HepG2 (cell line): Measurements from ENCODE around the gene SKIDA1. TPM values are rescaled to one million over a fixed set of nuclear protein-coding genes. Genes with fewer than 3 reads are reported as not detected.

Experiments used
- ARID5B ChIP-seq: IDR thresholded peaks from 2 replicates; pipeline ENCODE4 v1.4.0; 2020; ENCODE audit warnings: mild to moderate bottlenecking, missing genetic modification reagents
- ELF3 ChIP-seq: IDR thresholded peaks from 2 replicates; pipeline ENCODE4 v1.6.1; 2016; ENCODE audit warnings: missing genetic modification reagents, missing compliant biosample characterization
- ERF ChIP-seq: IDR thresholded peaks from 2 replicates; pipeline ENCODE4 v1.6.1; 2018; ENCODE audit warnings: missing biosample characterization, missing genetic modification reagents
- HIC2 ChIP-seq: sonication (generic); formaldehyde crosslinking; IDR thresholded peaks from 2 replicates; pipeline ENCODE4 v1.9.0; 2022; ENCODE audit warnings: low read depth, missing genetic modification reagents
- HNF1A ChIP-seq, 2 experiments: sonication (generic) in 1 of 2; formaldehyde crosslinking in 1 of 2; IDR thresholded peaks; 2 replicates each; pipeline versions ENCODE4 v1.4.0 to v1.6.1; 2016 to 2020; ENCODE audit warnings: borderline replicate concordance in 1 of 2, low read depth in 1 of 2, mild to moderate bottlenecking in 1 of 2, missing genetic modification reagents in 1 of 2
- IRF1 ChIP-seq: sonication (generic); formaldehyde crosslinking; IDR thresholded peaks from 2 replicates; pipeline ENCODE4 v1.4.0; 2020; ENCODE audit warnings: low read depth, mild to moderate bottlenecking, missing genetic modification reagents
- MIER3 ChIP-seq: IDR thresholded peaks from 2 replicates; pipeline ENCODE4 v1.6.1; 2016; ENCODE audit warnings: missing compliant biosample characterization, borderline replicate concordance
- MLXIP ChIP-seq: sonication (generic); formaldehyde crosslinking; IDR thresholded peaks from 2 replicates; pipeline ENCODE4 v1.9.0; 2021; ENCODE audit warnings: missing genetic modification reagents, borderline replicate concordance
- NCOA1 ChIP-seq: sonication (generic); formaldehyde crosslinking; IDR thresholded peaks from 2 replicates; pipeline ENCODE4 v1.9.0; 2021; ENCODE audit warnings: missing genetic modification reagents
- NFYC ChIP-seq: IDR thresholded peaks from 2 replicates; pipeline ENCODE4 v1.6.1; 2016; ENCODE audit warnings: missing genetic modification reagents, missing compliant biosample characterization
- NRL ChIP-seq: sonication (generic); formaldehyde crosslinking; IDR thresholded peaks from 2 replicates; pipeline ENCODE4 v1.5.0; 2020; ENCODE audit warnings: missing genetic modification reagents, mild to moderate bottlenecking, moderate library complexity, borderline replicate concordance
- ZNF776 ChIP-seq: sonication (generic); formaldehyde crosslinking; IDR thresholded peaks from 2 replicates; pipeline ENCODE4 v1.4.0; 2020; ENCODE audit warnings: mild to moderate bottlenecking, missing genetic modification reagents
- polyA plus RNA-seq, 8 experiments: library from polyadenylated mRNA; depleted of rRNA in 3 of 8; stranded (reverse) in 7 of 8; unstranded in 1 of 8; fragments of >200 nt; fragmentation: Illumina TruSeq in 4 of 8; extraction: Trizol in 4 of 8; gene quantifications; 2 replicates each; pipeline versions ENCODE4 v1.2.1 to v1.2.3, GENCODE V29; 2011 to 2016; ENCODE audit warnings: low read depth in 4 of 8, missing spikeins in 1 of 8, mixed read lengths in 1 of 8; ENCODE audit not compliant: insufficient read depth in 1 of 8
- total RNA-seq, 5 experiments: library from RNA; depleted of rRNA; stranded (reverse); fragments of >200 nt; fragmentation: Illumina TruSeq; extraction: Trizol; gene quantifications; 2 replicates each; pipeline ENCODE4 v1.2.3, GENCODE V29; 2016; ENCODE audit warnings: low read depth in 1 of 5

SKIDA1 gene
- total and polyA plus RNA-seq, 2 of the 13 experiments (the other 11 are each of a cell fraction or from before 2014, with no cell fraction given), result 0.73 to 1.5 TPM

- TF ChIP-seq HNF1A (IDR thresholded peaks at IDR 0.05; ENCODE audit: low read depth), result peak; percentile 16; the same call in 1 of the 2 replicates
- peak; percentile 66; the same call in 1 of the 2 replicates for TF ChIP-seq HNF1A (CRISPR knock-in tag; IDR thresholded peaks at IDR 0.05; ENCODE audit: borderline replicate concordance)
- peak; percentile 88; the same call in 1 of the 2 replicates for TF ChIP-seq NRL (CRISPR knock-in tag)
- peak; percentile 67; the same call in 1 of the 2 replicates for TF ChIP-seq ERF (CRISPR knock-in tag)
- no peak for TF ChIP-seq NCOA1 (CRISPR knock-in tag)
- TF ChIP-seq MIER3 (CRISPR knock-in tag), result no peak
- TF ChIP-seq NFYC (CRISPR knock-in tag), result no peak
- TF ChIP-seq ZNF776, result peak; percentile 17; the same call in 1 of the 2 replicates
- 0 out of 2 replicates have a peak, but pooled peaks have one; percentile 69 for TF ChIP-seq IRF1 (CRISPR knock-in tag)
- 0 out of 2 replicates have a peak, but pooled peaks have one; percentile 8 for TF ChIP-seq ELF3 (CRISPR knock-in tag)
- TF ChIP-seq MLXIP (CRISPR knock-in tag), result peak; percentile 70; the same call in 1 of the 2 replicates
- TF ChIP-seq HIC2 (CRISPR knock-in tag), result peak; percentile 45
- TF ChIP-seq ARID5B (CRISPR knock-in tag), result peak; percentile 62; the same call in 1 of the 2 replicates
Measured at GRCh38 chr10:21533467-21534279, 8.2 kb upstream of the SKIDA1 start, which contains the start of gene MLLT10 (continued).
